ENCODE measurements around the gene ELFN1.

Gene ELFN1

GRCh38 chr7:1672851-1673486 lies 2.9 kb downstream of the ELFN1 start:
- Histone ChIP-seq H3K4me2 (ENCODE audit: insufficient read depth, low read length) (no peak overlapping the region), H4K20me1 (ENCODE audit: insufficient read depth, low read length) (peaks cover 39% of the 10 kb centered on the region), H3K4me3 (ENCODE audit: low read depth in 1 of 2, low read length in 2 of 2) (no peak overlapping the region), H3K27me3 (ENCODE audit: insufficient read depth, low read length, poor library complexity) (no peaks in the 10 kb centered on the region), H3K9ac (ENCODE audit: low read depth, low read length) (no peak overlapping the region), H3K27ac (ENCODE audit: low read length) (no peak overlapping the region), H3K4me1 (ENCODE audit: insufficient read depth, low read length) (peaks cover 6% of the 10 kb centered on the region), H2AFZ (ENCODE audit: low read depth, low read length) (no peak overlapping the region), H3K9me3 (ENCODE audit: insufficient read depth, low read length, severe bottlenecking) (no peaks in the 10 kb centered on the region), H3K36me3 (ENCODE audit: insufficient read depth, low read length) (peaks cover 8% of the 10 kb centered on the region), H3K79me2 (ENCODE audit: insufficient read depth, low read length) (peaks cover 40% of the 10 kb centered on the region)
- DNase-seq (no peak), ATAC-seq (ENCODE audit: insufficient read depth, low read depth) (no peak)
- no peak for TF ChIP-seq EZH2 (IDR thresholded peaks at IDR 0.05; ENCODE audit: borderline replicate concordance, low read depth, low read length, severe bottlenecking)
- TF ChIP-seq CTCF (IDR thresholded peaks at IDR 0.05; ENCODE audit: borderline replicate concordance, extremely low read depth, low read length, poor library complexity, severe bottlenecking): no peak

GRCh38 chr7:1673581-1674118 lies 3.6 kb downstream of the ELFN1 start:
- TF ChIP-seq EZH2 (IDR thresholded peaks at IDR 0.05; ENCODE audit: borderline replicate concordance, low read depth, low read length, severe bottlenecking) (no peak), CTCF (IDR thresholded peaks at IDR 0.05; ENCODE audit: borderline replicate concordance, extremely low read depth, low read length, poor library complexity, severe bottlenecking) (no peak)
- H3K4me2 ChIP-seq (ENCODE audit: insufficient read depth, low read length): no peak overlapping the region
- no peaks in the 10 kb centered on the region for H3K27me3 ChIP-seq (ENCODE audit: insufficient read depth, low read length, poor library complexity)
- H2AFZ ChIP-seq (ENCODE audit: low read depth, low read length): no peak overlapping the region
- DNase-seq (no peak), ATAC-seq (ENCODE audit: insufficient read depth, low read depth) (no peak)
- no peak overlapping the region for H3K4me3 ChIP-seq (ENCODE audit: low read depth in 1 of 2, low read length in 2 of 2)
- no peak overlapping the region for H3K27ac ChIP-seq (ENCODE audit: low read length)
- H3K4me1 ChIP-seq (ENCODE audit: insufficient read depth, low read length): no peaks in the 10 kb centered on the region
- no peaks in the 10 kb centered on the region for H3K9me3 ChIP-seq (ENCODE audit: insufficient read depth, low read length, severe bottlenecking)
- no peak overlapping the region for H3K9ac ChIP-seq (ENCODE audit: low read depth, low read length)
- H3K79me2 ChIP-seq (ENCODE audit: insufficient read depth, low read length): peaks cover 40% of the 10 kb centered on the region
- H4K20me1 ChIP-seq (ENCODE audit: insufficient read depth, low read length): peaks cover 38% of the 10 kb centered on the region
- peaks cover 12% of the 10 kb centered on the region for H3K36me3 ChIP-seq (ENCODE audit: insufficient read depth, low read length)

- Histone ChIP-seq H4K20me1 (ENCODE audit: insufficient read depth, low read length) (peaks cover 40% of the 10 kb centered on the region), H3K4me3 (ENCODE audit: low read depth in 1 of 2, low read length in 2 of 2) (no peak overlapping the region), H3K27me3 (ENCODE audit: insufficient read depth, low read length, poor library complexity) (no peaks in the 10 kb centered on the region)
Observed at GRCh38 chr7:1674161-1675035, 4.3 kb downstream of the ELFN1 start.

More at GRCh38 chr7:1674161-1675035, 4.3 kb downstream of the ELFN1 start:
- Histone ChIP-seq H3K36me3 (ENCODE audit: insufficient read depth, low read length) (peaks cover 12% of the 10 kb centered on the region), H3K4me1 (ENCODE audit: insufficient read depth, low read length) (no peaks in the 10 kb centered on the region), H3K27ac (ENCODE audit: low read length) (no peak overlapping the region), H3K4me2 (ENCODE audit: insufficient read depth, low read length) (no peak overlapping the region), H3K9me3 (ENCODE audit: insufficient read depth, low read length, severe bottlenecking) (no peaks in the 10 kb centered on the region), H2AFZ (ENCODE audit: low read depth, low read length) (no peak overlapping the region), H3K9ac (ENCODE audit: low read depth, low read length) (no peak overlapping the region), H3K79me2 (ENCODE audit: insufficient read depth, low read length) (peaks cover 35% of the 10 kb centered on the region)
- DNase-seq: no peak
- no peak for TF ChIP-seq EZH2 (IDR thresholded peaks at IDR 0.05; ENCODE audit: borderline replicate concordance, low read depth, low read length, severe bottlenecking)
- no peak for TF ChIP-seq CTCF (IDR thresholded peaks at IDR 0.05; ENCODE audit: borderline replicate concordance, extremely low read depth, low read length, poor library complexity, severe bottlenecking)
- no peak for ATAC-seq (ENCODE audit: insufficient read depth, low read depth)

Measured in DND-41 (cell line).